ENCODE measurements around the gene CC2D1A. TPM values are rescaled to one million over a fixed set of nuclear protein-coding genes. Genes with fewer than 3 reads are reported as not detected.

Gene CC2D1A
- total and polyA plus RNA-seq, 4 donors, result 7.4 to 12.0 (median 9.9) TPM

- TF ChIP-seq REST (IDR thresholded peaks at IDR 0.05) (no peak), GABPA (IDR thresholded peaks at IDR 0.05 in 1 of 2, conservative IDR thresholded peaks at IDR 0.05 in 1 of 2) (no peak), NR2F2 (IDR thresholded peaks at IDR 0.05) (no peak)
- TF ChIP-seq, protein P1, sequence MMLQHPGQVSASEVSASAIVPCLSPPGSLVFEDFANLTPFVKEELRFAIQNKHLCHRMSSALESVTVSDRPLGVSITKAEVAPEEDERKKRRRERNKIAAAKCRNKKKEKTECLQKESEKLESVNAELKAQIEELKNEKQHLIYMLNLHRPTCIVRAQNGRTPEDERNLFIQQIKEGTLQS (IDR thresholded peaks at IDR 0.05), result no peak
These were observed 37.3 kb upstream of the CC2D1A start (continued) for GRCh38 chr19:13868663-13869062.

GRCh38 chr19:13869281-13869680 lies 36.7 kb upstream of the CC2D1A start:
- Histone ChIP-seq H3K9ac (ENCODE audit: low read depth in 1 of 2, low read length in 2 of 2) (no peak overlapping the region), H3K27ac (ENCODE audit: low read depth in 1 of 2, low read length in 2 of 2) (no peak overlapping the region), H3K27me3 (ENCODE audit: control insufficient read depth in 4 of 4, insufficient read depth in 4 of 4, low read length in 3 of 4) (peaks cover 0 to 4% (median 0%) of the 10 kb centered on the region in 4 donors), H3K4me1 (ENCODE audit: control insufficient read depth in 4 of 4, insufficient read depth in 4 of 4, low read length in 3 of 4) (peaks cover 2 to 6% (median 4%) of the 10 kb centered on the region in 4 donors), H3K36me3 (ENCODE audit: control insufficient read depth in 4 of 4, insufficient read depth in 3 of 4, low read depth in 1 of 4, low read length in 3 of 4) (peaks cover 0 to 1% (median 0%) of the 10 kb centered on the region in 4 donors), H3K9me3 (ENCODE audit: control insufficient read depth in 4 of 4, low read length in 3 of 4) (no peaks in the 10 kb centered on the region), H3K4me3 (ENCODE audit: low read depth in 1 of 3, low read length in 3 of 3) (no peak overlapping the region)
- 81% methylated on average over 13 of the region's 13 CpGs for WGBS
- TF ChIP-seq HNF4A (conservative IDR thresholded peaks at IDR 0.05), result no peak
- TF ChIP-seq MAX (IDR thresholded peaks at IDR 0.05), result no peak
- no peak for TF ChIP-seq ZBTB33 (IDR thresholded peaks at IDR 0.05)
- TF ChIP-seq, protein P1 (IDR thresholded peaks at IDR 0.05), result no peak
- no peak for TF ChIP-seq FOXA2 (IDR thresholded peaks at IDR 0.05)
- TF ChIP-seq HNF4G (IDR thresholded peaks at IDR 0.05), result no peak
- no peak for TF ChIP-seq JUND (IDR thresholded peaks at IDR 0.05)
- TF ChIP-seq SP1 (IDR thresholded peaks at IDR 0.05), result no peak
- no peak for TF ChIP-seq FOXA1 (IDR thresholded peaks at IDR 0.05)
- no peak for TF ChIP-seq NR2F2 (IDR thresholded peaks at IDR 0.05)
- no peak for TF ChIP-seq RXRA (IDR thresholded peaks at IDR 0.05)
- no peak for TF ChIP-seq RAD21 (IDR thresholded peaks at IDR 0.05)
- no peak for TF ChIP-seq YY1 (IDR thresholded peaks at IDR 0.05)
- TF ChIP-seq GABPA (IDR thresholded peaks at IDR 0.05 in 1 of 2, conservative IDR thresholded peaks at IDR 0.05 in 1 of 2), result no peak
- TF ChIP-seq TAF1 (conservative IDR thresholded peaks at IDR 0.05), result no peak
- TF ChIP-seq, protein P2, sequence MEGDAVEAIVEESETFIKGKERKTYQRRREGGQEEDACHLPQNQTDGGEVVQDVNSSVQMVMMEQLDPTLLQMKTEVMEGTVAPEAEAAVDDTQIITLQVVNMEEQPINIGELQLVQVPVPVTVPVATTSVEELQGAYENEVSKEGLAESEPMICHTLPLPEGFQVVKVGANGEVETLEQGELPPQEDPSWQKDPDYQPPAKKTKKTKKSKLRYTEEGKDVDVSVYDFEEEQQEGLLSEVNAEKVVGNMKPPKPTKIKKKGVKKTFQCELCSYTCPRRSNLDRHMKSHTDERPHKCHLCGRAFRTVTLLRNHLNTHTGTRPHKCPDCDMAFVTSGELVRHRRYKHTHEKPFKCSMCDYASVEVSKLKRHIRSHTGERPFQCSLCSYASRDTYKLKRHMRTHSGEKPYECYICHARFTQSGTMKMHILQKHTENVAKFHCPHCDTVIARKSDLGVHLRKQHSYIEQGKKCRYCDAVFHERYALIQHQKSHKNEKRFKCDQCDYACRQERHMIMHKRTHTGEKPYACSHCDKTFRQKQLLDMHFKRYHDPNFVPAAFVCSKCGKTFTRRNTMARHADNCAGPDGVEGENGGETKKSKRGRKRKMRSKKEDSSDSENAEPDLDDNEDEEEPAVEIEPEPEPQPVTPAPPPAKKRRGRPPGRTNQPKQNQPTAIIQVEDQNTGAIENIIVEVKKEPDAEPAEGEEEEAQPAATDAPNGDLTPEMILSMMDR (IDR thresholded peaks at IDR 0.05; ENCODE audit: low read depth, low read length, missing input control), result no peak
- no peak for TF ChIP-seq EGR1 (IDR thresholded peaks at IDR 0.05; ENCODE audit: low read depth in 2 of 2)
- no peak for TF ChIP-seq REST (IDR thresholded peaks at IDR 0.05)
- no peak for DNase-seq (ENCODE audit: low spot score)

Data from liver (tissue), 9 donors.